CD4-positive, alpha-beta T cell treated with Interleukin-12 subunit alpha and Interleukin-12 subunit beta, for 1 hour (primary cell): ENCODE results near the gene MARCHF10.

Source experiments
- DNase-seq: peaks from one replicate; pipeline ENCODE4 v3.0.0-alpha.2; 2020

The MARCHF10 gene

DNA sequence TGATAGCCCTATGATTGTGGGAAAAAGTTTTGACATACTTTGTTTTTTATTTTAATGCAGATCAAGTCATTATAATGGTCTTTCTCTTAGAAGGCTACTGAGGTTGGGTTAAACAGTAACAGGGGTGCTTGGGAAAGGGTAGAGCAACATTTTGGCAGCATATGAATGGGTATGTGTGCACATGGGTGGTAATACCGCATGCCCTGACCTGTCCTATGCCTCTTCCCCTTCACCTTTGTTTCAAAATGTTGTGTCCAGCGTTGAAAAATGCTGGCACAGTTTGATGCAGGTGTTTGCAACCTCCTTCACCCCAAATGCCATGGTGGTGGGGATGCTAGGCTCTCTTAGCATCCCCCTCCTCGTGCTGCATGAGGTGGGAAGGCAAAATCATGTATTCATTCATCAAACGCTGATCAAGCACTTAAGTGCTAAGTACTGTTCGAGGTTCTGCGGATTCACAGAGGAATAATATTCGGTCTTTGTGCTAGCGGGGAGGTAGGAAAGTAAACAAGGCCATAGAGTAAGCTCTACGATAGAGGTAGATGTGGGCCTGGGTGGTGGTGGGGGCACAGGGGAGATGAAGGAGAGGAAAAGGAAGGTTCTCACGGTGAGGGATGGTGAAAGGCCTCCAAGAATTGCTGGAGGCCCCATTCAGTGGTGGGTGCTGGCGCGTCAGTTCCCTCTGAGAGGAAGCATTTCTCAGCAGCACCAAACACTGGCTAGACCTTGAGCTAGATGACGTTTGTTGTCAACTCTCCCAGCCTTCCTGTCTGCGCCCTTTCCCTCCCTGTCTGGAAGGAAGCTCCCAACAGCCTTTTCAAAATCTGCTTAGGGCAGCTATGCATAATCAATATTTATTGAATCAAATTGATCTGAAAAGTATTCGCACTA, 13.3 kb upstream of the MARCHF10 start:
- DNase-seq, result no peak

DNA sequence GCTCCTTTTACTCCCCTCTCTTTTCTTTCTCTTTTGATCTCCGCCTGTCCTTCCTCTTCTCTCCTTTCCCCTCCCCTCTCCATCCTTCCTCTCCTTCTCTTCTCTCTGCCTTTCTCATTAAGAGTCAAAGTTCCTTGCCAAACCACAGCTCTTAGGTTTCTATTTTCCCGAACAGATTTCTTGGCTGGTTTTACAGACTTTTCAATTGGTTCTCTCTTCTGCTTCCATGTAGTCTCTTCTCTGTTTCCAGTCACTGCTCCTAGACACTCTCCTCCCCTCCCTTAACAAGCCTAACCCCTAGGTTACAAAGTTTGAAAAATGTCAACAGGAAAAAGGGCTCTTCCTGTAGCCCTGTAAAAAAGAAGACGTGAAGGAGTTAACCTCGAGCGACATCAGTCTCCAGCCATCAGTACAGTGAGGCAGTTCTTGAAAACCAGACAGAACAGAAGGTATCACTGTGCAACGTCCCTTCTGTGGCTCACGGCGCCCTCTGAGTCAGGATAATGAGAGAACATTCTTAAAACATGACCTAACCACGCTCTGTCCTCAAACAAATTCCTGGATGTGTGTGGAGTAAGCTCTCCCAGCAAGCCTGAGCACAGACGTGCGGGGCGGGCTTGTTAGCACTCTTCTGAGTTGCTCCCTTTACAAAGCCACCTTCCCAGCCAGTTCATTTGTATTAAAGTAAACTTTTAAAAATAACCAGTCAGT, 11.6 kb upstream of the MARCHF10 start:
- DNase-seq, result no peak

DNA sequence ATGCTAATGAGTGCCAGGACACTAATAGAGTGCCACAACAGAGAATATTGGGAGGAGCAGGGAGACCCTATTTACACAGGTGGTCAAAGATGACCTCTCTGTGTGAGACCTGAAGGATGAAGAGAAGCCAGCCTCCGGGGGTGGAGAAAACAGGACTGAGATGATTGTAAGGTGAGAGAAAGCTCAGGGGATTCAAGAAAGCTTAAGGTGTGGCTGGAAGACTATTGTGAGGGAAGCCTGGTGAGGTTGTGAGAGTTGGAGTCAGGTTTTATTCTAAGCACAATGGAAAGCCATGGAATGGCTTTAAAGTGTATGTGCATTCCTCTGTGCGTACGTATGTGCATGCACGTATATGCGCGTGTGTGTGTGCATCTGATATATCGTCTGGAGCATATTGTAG, 10.4 kb upstream of the MARCHF10 start:
- no peak for DNase-seq

DNA sequence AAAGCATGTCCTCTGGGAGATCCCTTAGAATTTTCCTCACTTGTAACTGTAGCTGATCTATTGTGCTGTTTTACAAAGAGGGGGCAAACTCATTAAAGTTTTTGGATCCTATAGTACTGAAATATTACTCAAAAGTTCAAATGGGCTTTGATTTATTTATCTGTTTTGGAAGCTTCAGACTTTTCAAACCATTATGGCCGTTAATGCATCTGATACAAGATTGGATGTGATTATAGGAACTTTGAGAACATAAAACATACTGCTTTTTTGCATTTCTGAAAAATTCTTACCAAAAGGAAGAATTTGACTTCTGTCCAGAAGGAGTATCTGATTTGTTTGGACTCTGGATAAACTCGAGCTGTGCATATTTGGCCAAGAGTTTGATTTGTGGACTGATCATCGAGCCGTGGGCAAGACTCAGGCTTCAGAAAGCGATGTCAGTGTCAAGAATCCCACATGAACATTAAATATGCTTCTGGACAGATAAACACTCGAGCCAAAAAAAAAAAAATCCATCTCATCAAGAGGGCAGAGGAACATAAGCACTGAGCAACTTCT, 8.2 kb upstream of the MARCHF10 start:
- no peak for DNase-seq

DNA sequence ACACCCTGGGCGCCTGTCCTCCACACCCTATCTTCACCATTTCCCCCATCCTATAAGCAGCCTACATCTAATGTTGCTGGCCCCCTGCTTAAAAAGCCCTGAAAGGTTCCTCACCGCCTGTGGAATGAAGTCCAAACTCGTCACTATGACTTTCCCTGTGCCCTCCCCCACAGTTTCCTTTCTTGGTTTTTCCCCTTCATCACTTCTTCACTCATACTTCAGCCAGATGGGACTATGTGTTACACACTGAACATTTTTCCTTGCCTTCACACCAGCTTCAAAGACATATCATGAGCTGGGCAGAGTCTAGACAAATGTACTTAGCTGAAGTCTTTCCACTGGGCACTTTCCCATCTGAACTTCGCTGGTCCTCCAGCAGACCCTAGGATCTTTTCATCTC, 1.5 kb upstream of the MARCHF10 start:
- DNase-seq, result no peak

DNA sequence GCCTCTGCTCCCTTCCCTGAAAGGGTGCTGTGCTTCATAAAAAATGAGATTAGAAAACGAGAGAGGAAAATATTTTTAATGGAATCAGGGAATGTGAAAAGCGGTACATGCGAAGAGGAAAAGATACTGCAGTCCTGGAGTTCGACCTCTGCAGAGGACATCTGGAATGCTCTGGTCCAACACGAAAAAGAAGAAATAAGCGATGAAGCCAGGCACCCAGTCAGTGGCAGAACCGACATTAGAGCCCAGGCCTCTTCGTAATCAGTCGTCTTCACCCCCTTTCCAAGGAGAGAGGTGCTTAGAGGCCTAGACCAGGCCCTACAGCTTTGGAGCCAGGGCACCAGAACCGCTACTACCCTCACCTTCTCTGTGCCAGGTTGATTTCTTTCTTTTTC, 459 bp upstream of the MARCHF10 start:
- DNase-seq, result no peak

DNA sequence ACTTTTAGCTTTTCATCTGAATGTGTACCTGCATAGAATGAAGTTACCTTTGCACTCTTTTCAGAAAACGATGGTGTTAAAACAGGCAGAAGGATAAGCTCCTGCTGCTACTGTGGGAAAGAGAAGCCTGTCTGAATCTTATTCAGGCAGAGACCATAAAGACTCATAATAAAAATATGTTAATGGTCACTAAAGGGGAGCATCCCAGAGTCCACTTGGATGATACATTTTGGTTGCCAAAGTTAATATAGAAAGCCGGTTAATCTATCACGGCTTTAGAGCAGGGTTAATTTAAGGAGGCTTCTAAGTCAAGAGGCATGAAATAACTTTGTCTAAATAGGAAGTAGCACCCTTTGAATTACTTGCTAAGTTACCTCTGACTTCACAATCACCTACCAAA, 2.9 kb downstream of the MARCHF10 start:
- no peak for DNase-seq

DNA sequence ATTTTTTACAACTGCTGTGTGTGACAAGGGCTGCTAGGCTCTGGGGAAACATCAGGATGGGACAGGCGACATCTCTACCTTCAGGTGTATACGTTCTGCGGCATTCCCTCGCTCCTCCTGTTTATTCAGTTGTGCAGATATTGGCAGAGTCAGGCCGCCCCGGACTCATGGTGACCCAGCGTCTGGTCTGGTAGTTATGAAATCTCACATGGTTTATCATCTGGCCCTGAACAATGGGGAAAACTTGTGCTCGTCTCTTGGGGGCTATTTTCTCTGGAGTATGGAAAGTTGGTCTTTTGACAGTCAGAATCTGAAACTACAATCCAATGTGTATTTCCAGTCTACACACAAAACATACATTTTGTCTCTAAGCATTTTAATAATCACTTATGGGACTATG, 3.3 kb downstream of the MARCHF10 start:
- no peak for DNase-seq

DNA sequence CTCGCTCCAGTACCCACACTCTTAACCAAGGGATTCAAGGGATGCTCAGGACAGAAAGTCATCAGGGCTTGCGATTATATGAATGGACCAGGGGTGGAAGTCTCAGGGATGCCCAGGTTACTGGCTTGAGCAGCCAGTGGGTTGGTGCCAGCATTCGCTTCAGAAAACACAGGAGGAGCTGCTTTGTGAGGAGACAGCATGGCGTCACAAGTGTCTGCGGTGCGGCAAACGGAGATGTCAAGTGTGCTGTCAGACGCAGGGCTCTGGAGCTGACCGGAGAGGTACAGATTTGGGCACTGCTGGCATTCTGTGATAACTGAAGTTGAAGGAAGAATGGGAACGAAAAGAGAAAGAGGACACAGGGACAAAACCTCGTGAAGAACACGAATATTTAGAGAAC, 4.1 kb downstream of the MARCHF10 start:
- no peak for DNase-seq

DNA sequence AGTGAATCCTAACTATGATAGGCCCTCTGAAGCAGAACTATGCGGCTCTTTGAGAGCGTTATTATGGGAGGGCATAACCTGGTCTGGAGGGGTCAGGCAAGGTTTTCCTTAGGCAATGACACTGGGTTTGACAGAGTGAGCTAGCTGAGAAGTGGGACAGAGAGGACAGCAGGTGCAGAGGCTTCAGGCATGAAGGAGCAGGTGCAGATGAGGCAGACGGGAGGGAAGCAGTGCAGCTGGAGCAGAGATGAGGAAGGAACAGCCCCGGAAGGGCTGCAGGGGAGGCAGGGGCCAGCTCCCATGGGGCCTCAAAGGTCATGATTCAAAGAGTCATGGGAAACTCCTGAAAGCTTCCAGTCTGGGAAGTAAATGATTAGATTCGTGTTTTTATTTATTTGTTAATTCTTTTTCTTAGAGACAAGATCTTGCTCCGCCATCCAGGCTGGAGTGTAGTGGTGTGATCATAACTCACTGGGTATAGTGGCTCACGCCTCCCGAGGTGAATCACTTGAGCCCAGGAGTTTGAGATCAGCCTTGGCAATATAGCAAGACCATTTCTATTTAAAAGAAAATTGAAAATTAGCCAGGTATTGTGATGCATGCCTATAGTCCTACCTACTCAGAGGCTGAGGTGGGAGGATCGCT, 5.4 kb downstream of the MARCHF10 start:
- no peak for DNase-seq

DNA sequence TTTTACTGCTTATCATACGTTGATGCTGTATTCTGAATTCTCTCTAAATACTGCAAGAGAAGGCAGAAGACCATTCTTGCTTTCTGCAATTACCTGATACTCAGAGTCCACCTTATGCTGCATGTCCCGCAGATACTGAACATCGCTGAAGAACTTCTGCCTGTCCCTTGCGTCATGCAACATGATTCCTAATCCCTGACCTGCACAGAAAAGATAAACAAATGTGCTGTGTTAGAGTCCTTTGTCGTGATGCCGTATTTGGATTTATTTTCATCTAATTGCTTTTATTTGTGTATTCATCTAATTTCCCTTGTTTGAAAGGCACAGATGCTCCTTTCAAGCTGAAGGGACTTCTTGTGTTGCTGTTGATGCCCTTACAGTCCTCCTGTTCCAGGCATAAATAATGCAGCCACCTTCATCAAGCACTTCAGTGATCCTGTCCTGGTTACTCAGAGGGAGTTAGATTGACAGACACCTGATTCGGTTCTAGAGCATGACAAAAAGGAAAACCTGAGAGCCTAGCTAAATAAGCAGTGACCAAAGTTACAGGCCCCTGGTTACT, 6.5 kb downstream of the MARCHF10 start:
- no peak for DNase-seq

DNA sequence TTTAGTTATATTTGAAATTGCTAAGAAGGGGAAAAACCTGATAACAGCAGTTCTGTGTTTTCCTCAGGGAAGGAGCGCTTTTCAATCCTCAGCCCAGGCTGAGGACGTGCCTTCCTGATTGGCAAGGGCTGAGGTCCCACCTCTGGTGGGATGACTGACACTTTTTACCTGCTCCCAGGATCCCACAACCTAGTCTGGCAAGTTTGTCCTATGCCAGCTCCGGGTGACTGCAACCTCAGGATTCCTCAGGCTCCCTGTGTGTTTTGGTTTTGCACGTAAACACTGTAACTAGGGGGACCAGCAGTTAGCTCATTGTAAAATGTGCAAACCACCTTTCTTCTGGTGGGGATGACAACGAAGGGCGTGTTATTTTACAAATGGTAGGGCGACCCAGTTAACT, 7.5 kb downstream of the MARCHF10 start:
- no peak for DNase-seq

DNA sequence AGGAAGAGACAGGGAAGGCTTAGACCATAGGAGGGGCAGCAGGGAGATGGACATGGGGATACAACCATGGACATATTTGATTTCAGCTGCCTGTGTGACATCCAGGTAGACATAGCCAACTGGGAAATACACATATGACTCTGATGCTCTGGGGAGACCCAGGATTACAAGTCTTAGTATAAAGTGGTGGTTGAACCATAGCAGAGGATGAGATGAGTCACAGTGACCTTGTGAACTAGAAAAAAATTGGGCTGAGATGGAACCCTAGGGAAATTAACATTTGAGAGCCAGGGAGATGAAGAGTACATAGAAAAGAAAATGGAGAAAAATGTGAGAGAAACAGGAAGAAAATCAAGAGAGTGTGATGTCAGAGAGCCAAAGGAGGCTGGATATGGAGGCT, 10.2 kb downstream of the MARCHF10 start:
- no peak for DNase-seq

DNA sequence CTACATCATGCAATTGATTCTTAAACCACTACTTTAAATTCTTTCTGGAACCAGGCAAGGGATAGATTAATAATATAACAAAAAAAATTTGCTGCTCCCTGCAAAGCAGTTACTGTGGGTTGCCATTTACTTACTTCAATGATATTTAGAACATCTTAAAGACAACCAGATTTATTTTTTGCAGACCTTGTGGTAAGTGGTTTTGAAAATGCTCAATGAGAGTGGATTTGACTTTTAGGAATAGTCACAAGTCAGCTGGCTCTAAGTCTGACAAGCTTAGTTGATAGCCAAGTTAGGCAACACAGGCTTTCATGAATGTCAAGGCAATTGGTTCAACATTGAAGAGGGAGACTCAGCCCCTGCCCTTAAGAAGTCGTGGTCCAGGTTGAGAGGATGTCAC, 11.8 kb downstream of the MARCHF10 start:
- no peak for DNase-seq

DNA sequence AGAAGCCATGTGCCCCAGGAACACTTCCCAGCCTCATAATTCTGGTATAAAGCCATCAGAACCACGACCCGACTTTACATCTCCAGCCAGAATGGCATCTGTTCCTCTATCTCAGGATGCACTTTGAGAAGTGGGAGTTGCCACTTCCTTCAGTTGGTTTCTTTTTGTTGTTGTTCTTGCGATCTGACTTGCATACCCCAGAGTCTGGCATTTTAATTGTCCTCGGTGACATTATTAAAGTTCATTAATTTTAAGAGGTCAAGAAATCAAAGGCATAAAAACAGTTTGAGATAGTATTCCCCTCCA, 13.5 kb downstream of the MARCHF10 start:
- no peak for DNase-seq

DNA sequence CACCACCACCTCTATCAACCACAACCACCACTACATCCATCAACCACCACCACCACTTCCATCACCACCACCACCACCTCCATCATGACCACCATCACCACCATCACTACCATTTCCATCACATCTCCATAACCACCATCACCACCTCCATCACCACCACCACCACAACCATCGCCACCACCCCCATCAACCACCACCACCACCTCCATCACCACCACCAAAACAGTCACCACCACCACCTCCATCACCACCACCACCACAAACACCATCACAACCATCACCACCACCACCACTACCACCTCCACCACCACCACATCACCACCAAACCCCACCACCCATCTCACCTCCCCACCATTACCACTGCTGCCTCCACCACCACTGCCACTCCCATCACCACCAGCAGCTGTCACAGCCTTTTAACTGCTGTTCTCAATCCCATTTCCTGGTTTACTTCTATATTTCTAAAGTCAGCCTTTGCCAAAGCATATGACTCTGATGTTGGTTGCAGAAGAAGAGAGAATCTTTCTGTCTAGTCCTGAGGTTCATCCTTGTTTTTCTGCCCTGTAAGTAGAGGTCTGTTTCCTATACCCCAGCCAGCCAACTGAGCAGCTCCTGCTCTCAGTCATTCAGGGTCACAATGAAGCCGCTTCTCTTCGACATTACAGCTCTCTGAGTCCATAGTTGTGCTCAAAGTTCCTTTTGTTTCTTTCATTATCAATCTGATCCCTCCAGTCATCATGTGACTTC, 14.0 kb downstream of the MARCHF10 start:
- DNase-seq, result no peak

DNA sequence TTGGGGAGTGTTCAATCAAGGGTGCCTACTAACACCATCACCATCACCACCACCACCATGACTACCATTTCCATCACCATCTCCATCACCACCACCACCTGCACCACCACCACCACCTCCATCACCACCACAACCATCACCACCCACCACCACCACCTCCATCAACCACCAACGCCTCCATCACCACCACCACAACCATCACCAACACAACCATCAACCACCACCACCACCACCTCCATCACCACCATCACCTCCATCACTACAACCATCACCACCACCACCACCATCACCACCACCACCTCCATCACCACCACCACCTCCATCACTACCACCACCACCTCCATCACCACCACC, 15.7 kb downstream of the MARCHF10 start:
- DNase-seq, result no peak

DNA sequence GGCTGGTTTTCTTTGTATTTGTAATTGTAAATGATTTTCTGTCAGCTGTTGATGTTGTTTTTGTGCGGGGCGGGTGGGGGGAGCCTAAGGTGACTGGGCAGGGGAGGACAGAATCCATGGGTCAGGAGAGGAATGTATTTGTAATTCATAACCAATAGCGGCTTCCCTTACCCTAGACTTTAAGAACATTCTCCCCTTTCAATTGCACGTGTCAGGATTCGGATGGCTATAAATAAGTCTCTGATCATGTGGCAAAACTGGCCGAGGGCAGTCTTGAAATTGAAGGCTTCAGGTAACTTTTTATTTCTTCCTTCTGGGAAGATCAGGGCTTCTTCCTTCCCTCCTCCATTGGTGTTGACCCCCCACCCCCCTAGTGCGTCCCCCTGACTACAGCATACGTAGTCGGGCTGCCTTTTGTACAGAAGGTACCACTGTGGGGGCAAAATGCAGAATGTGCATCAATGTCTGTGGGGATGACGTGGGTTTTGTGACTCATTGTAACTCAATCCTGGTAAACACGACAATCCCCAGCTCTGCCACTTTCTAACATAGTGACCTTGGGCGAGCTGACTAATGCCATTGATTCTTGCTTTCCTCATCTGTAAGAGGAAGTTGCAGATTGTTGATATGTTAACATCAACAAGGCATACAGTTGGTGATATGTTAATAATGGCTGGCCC, 16.2 kb downstream of the MARCHF10 start:
- no peak for DNase-seq

DNA sequence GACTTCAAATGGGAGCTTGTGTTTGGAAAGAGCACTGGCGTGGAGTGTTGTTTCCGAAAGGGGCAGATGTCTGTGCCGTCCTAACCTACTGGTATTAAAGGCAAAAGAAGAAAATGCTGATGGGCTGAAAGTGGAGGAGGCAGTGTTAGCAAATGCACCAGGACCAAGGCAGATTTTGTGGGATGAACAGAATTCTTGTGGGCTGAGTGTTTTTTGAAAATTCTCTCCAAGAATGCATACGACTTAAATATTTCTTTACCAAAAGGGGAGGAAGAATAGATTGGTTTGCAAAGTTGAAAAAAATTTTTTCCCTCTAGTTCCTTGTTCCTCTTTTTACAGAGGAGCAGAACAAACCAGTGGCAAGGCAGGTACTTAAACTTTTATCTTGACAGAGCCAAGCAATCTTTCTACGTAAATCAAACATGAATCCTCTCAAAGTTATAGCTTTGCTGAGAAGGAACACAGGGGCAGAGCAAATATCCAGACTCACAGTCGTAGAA, 16.8 kb downstream of the MARCHF10 start:
- DNase-seq, result no peak

DNA sequence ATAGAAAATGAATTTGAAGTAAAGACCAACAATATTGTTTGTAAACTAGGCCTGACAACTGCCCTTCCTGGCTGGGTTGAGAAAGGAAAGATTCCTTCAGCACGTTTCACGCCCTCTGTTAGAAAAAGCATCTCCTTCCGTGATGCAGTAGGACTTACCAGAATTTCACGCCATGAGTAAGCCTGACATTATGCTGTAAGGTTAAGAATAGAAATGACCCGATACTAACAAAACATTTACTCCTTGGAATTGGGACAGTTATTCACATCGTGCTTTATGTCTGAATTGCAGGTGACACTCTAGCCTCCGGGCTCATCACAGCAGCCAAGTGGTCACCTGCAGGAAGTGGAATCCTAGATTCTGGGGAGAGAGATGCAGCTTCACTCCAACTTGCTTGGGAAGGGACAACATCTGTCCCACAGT, 17.5 kb downstream of the MARCHF10 start:
- DNase-seq, result no peak

DNA sequence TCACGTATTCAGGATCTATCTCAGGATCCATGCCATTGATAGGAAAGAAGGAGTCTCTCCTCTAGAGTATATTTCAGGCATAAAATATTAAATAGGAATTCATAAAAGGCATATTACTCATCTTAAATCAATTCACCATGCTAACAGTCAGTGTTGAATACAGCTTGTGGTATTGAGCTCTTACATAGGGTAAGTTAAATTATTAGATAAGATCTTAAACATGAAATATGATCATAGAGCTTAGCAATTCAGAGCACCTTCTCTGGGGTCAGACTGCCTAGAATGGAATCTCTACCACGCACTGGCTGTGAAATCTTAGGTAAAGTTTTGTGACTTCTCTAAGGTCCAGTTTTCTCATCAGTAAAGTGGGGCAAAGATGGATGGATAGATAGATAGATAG, 20.7 kb downstream of the MARCHF10 start:
- no peak for DNase-seq

DNA sequence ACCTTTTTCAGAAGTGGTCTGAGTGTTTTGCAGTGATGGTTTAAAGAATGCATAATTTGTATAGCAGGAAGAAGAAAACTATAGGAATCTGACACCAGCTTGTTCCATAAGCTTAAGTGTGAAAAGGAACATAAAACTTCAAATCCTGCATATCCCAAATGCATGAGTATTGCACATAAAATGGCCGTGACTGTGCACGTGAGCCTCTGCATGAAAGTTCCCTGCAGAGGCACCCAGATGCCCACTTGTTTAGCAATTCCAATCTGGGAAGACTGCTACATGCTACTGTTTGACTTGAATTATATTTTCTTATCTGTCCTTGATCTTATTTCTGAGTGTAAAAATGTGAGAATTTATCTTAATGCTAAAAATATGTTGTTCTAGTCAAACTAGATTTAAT, 21.5 kb downstream of the MARCHF10 start:
- DNase-seq, result no peak
